Prostate gland (tissue), 2 donors: Measurements from ENCODE around the gene MCF2L2.

Source experiments
- CTCF ChIP-seq, 4 experiments: fragments of 200-600 bp in 2 of 4; fragments of 450-650 bp in 2 of 4; sonication (generic) in 2 of 4; IDR thresholded peaks; 1 replicate in 3 of 4; 2 replicates in 1 of 4; pipeline ENCODE4 v1.5.1; 2016 to 2019; ENCODE audit warnings: antibody characterized with exemption in 4 of 4, mild to moderate bottlenecking in 2 of 4, moderate library complexity in 2 of 4
- POLR2A ChIP-seq: fragments of 450-650 bp; IDR thresholded peaks from one replicate; pipeline ENCODE4 v1.6.1; 2016; ENCODE audit warnings: antibody characterized with exemption, mild to moderate bottlenecking
- POLR2AphosphoS5 ChIP-seq: sonication (generic); formaldehyde crosslinking; IDR thresholded peaks from one replicate; pipeline ENCODE4 v1.6.1; 2017; ENCODE audit warnings: antibody characterized with exemption

DNA sequence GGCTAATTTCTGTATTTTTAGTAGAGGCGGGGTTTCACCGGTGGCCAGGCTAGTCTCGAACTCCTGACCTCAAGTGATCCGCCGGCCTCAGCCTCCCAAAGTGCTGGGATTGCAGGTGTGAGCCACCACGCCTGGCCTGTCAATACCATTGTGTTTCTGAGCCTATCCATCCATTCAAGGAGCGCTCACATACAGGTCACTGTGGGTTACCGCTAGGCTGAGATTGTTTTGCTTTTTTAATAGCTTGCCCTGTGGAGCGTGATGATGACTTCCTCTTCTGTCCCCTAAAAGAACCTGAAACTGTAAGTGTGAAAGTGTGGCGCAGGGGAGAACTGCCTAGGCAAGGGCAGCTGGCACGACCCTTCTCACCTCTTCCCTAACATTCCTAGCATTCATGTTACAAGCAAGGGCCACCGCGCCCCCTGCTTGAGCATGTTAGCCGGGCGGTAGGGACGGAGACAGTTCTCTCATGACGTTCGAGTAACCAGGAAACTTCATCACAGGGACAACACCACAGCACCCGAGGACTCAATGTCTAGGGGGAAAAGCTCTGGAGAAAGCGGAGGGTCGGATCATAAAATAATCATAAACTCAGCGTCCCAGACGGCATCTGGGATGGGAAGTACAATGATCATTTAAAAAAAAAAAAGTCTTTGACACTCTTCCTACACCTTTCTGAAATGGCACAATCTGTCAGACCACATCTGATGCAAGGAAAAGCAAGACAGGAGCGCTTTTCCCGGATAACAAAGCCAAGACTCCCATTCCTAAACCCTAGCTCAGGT is 266.7 kb downstream of the MCF2L2 start:
- TF ChIP-seq CTCF (IDR thresholded peaks at IDR 0.05) (no peak), POLR2A (no peak), POLR2AphosphoS5 (no peak)
